Panc1 (cell line): Measurements from ENCODE around the gene ZDHHC14. TPM values are rescaled to one million over a fixed set of nuclear protein-coding genes. Genes with fewer than 3 reads are reported as not detected.

Experiments used
- ATAC-seq: fragments of 200-7000 bp; cut with Tn5 transposase; 2 replicates; pipeline ENCODE4 v1.9.1; 2020; ENCODE audit warnings: mild to moderate bottlenecking, moderate library complexity
- BruUV-seq: library from RNA; stranded (reverse); fragments of 400-500 nt; replicated peaks from 2 replicates; lab custom pipeline; 2021; lab: Mats Ljungman, UMichigan
- CTCF ChIA-PET: fragments of 300-600 bp; sonication (Branson Sonifier 250); formaldehyde crosslinking; loops from one replicate; lab custom pipeline; 2022; ENCODE audit warnings: antibody characterized with exemption; lab: Charles Lee
- POLR2A ChIA-PET: fragments of 300-600 bp; sonication (Branson Sonifier 250); formaldehyde crosslinking; loops from one replicate; lab custom pipeline; 2022; ENCODE audit warnings: antibody characterized with exemption; lab: Charles Lee
- DNase-seq: peaks from one replicate; pipeline ENCODE4 v3.0.0-alpha.2; 2010; ENCODE audit warnings: low read depth, low spot score
- H3K27ac ChIP-seq: 2 replicates; pipeline ENCODE4 v1.5.1; 2011; ENCODE audit warnings: mild to moderate bottlenecking, low read length, inconsistent platforms
- H3K27me3 ChIP-seq: fragments of 200-500 bp; sonication (Bioruptor generic); 2 replicates; pipeline ENCODE4 v1.6.0; 2014; ENCODE audit warnings: low read length, inconsistent platforms; ENCODE audit not compliant: control insufficient read depth, insufficient read depth
- H3K36me3 ChIP-seq: fragments of 200-500 bp; sonication (Bioruptor generic); 2 replicates; pipeline ENCODE4 v1.5.1; 2014; ENCODE audit warnings: inconsistent platforms, mild to moderate bottlenecking, low read length, moderate library complexity; ENCODE audit not compliant: control insufficient read depth, insufficient read depth
- H3K4me1 ChIP-seq: 2 replicates; pipeline ENCODE4 v1.5.1; 2011; ENCODE audit warnings: inconsistent platforms, mild to moderate bottlenecking, low read length, moderate library complexity; ENCODE audit not compliant: control insufficient read depth, insufficient read depth
- H3K4me3 ChIP-seq, 2 experiments: 2 replicates each; pipeline ENCODE4 v1.5.1; 2011 to 2012; ENCODE audit warnings: low read depth in 2 of 2, low read length in 2 of 2, mild to moderate bottlenecking in 2 of 2, inconsistent platforms in 1 of 2, moderate library complexity in 1 of 2
- H3K9me3 ChIP-seq: fragments of 200-500 bp; sonication (Bioruptor generic); 2 replicates; pipeline ENCODE4 v1.5.1; 2014; ENCODE audit warnings: low read depth, mild to moderate bottlenecking, inconsistent platforms, low read length, moderate library complexity; ENCODE audit not compliant: control insufficient read depth, insufficient read depth
- CTCF ChIP-seq: fragments of 450-650 bp; IDR thresholded peaks from 2 replicates; pipeline ENCODE4 v1.5.1; 2017; ENCODE audit warnings: mild to moderate bottlenecking
- POLR2AphosphoS5 ChIP-seq: IDR thresholded peaks from 2 replicates; pipeline ENCODE4 v1.6.1; 2012; ENCODE audit warnings: mild to moderate bottlenecking, low read depth, low read length, moderate library complexity
- SIN3A ChIP-seq: IDR thresholded peaks from 2 replicates; pipeline ENCODE4 v1.6.1; 2012; ENCODE audit warnings: low read depth, mild to moderate bottlenecking, low read length, moderate library complexity, borderline replicate concordance; ENCODE audit not compliant: insufficient read depth
- TCF7L2 ChIP-seq: IDR thresholded peaks from 2 replicates; pipeline ENCODE4 v1.6.1; 2011; ENCODE audit warnings: mild to moderate bottlenecking, low read depth, low read length, inconsistent platforms
- in situ Hi-C: cut with HindIII; loops from 2 replicates; pipeline ENCODE4 v1.10.0; 2016; ENCODE audit warnings: low sequenced_read_pairs, low pct_unique_long_range_greater_than_20kb
- intact Hi-C: fragments of 100-400 bp; cut with micrococcal nuclease; formaldehyde crosslinking; loops from one replicate; pipeline ENCODE4 v1.10.0; 2022; ENCODE audit not compliant: unreplicated experiment
- total RNA-seq: library from RNA; stranded (reverse); gene quantifications from one replicate; pipeline ENCODE4 v1.2.1, GENCODE V29; 2021; ENCODE audit not compliant: unreplicated experiment
- TF ChIP-seq, protein P1 (sequence below), 2 experiments: IDR thresholded peaks; 2 replicates each; pipeline ENCODE4 v1.6.1; 2011 to 2012; ENCODE audit warnings: low read depth in 2 of 2, control low read depth in 1 of 2, low read length in 1 of 2, mild to moderate bottlenecking in 1 of 2, moderate library complexity in 1 of 2; ENCODE audit not compliant: insufficient read depth in 1 of 2

ZDHHC14 gene
- total RNA-seq, 1 experiment from 2014 or later, result 19.9 TPM

GRCh38 chr6:157488716-157489118, 107.7 kb downstream of the ZDHHC14 start:
- ATAC-seq, result no peak
- intact Hi-C loops, result no loop called here
- ChIA-PET POLR2A (no interaction called here), CTCF (no interaction called here)
- H3K27ac ChIP-seq, result no peak overlapping the region
- H3K27me3 ChIP-seq, result no peaks in the 10 kb centered on the region
- H3K4me3 ChIP-seq, result no peak overlapping the region
- TF ChIP-seq CTCF (no peak), POLR2AphosphoS5 (no peak), SIN3A (no peak), TCF7L2 (no peak)
- no TSS peak for BruUV-seq
- no peaks in the 10 kb centered on the region for H3K36me3 ChIP-seq
- no peaks in the 10 kb centered on the region for H3K9me3 ChIP-seq
- in situ Hi-C loops, result no loop called here
- no peaks in the 10 kb centered on the region for H3K4me1 ChIP-seq
- DNase-seq, result no peak

DNA sequence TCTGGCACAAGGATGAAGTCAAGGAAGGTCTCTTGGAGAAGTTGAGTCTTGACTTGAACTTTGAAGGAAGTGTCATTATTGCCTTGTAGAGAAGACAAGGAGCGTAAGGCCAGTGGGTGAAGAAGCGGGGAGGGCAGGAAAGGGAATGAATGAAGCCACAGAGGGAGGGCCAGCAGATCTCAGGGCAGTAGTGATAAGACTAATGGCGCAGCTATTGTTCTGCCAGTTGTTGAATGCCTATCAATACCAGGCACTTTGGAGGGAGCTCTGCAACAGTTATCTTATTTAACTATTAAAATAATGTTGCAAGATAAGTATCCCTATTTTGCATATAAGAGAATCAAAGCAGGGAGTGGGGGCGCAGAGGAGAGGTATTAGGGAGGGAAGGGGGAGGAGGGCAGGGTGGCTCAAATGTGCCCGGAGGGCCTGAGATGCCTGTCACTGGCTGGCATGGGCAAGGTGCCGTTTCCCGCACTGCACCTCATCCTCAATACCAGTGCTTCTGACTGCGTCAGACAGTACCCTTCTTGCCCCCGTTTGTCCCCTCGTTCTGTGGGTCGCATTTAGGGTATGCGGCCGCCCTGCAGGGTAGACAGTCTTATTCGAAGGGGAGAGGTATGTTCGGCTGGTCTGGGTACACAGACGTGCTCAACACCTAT, 109.8 kb downstream of the ZDHHC14 start:
- H3K4me3 ChIP-seq, result no peak overlapping the region
- no peaks in the 10 kb centered on the region for H3K36me3 ChIP-seq
- H3K27me3 ChIP-seq, result no peaks in the 10 kb centered on the region
- H3K9me3 ChIP-seq, result no peaks in the 10 kb centered on the region
- no TSS peak for BruUV-seq
- DNase-seq (no peak), ATAC-seq (no peak)
- no peaks in the 10 kb centered on the region for H3K4me1 ChIP-seq
- ChIA-PET CTCF (interaction anchor here (0.7 kb wide), 1 partner anchor 1881 kb away, joined by 9 read pairs; no protein-coding TSS in a partner anchor), POLR2A (no interaction called here)
- TF ChIP-seq, protein P1, sequence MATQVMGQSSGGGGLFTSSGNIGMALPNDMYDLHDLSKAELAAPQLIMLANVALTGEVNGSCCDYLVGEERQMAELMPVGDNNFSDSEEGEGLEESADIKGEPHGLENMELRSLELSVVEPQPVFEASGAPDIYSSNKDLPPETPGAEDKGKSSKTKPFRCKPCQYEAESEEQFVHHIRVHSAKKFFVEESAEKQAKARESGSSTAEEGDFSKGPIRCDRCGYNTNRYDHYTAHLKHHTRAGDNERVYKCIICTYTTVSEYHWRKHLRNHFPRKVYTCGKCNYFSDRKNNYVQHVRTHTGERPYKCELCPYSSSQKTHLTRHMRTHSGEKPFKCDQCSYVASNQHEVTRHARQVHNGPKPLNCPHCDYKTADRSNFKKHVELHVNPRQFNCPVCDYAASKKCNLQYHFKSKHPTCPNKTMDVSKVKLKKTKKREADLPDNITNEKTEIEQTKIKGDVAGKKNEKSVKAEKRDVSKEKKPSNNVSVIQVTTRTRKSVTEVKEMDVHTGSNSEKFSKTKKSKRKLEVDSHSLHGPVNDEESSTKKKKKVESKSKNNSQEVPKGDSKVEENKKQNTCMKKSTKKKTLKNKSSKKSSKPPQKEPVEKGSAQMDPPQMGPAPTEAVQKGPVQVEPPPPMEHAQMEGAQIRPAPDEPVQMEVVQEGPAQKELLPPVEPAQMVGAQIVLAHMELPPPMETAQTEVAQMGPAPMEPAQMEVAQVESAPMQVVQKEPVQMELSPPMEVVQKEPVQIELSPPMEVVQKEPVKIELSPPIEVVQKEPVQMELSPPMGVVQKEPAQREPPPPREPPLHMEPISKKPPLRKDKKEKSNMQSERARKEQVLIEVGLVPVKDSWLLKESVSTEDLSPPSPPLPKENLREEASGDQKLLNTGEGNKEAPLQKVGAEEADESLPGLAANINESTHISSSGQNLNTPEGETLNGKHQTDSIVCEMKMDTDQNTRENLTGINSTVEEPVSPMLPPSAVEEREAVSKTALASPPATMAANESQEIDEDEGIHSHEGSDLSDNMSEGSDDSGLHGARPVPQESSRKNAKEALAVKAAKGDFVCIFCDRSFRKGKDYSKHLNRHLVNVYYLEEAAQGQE (IDR thresholded peaks at IDR 0.05; ENCODE audit: insufficient read depth in 1 of 2, low read depth in 2 of 2, low read length in 1 of 2), result no peak
- intact Hi-C loops (no loop called here), in situ Hi-C loops (no loop called here)
- H3K27ac ChIP-seq, result no peak overlapping the region

GRCh38 chr6:157491571-157492232, 110.7 kb downstream of the ZDHHC14 start:
- CTCF ChIA-PET, result no interaction called here
- H3K4me1 ChIP-seq, result no peaks in the 10 kb centered on the region
- H3K27ac ChIP-seq, result no peak overlapping the region
- no peaks in the 10 kb centered on the region for H3K9me3 ChIP-seq
- BruUV-seq, result no TSS peak
- no peak for ATAC-seq
- in situ Hi-C loops (no loop called here), intact Hi-C loops (no loop called here)
- H3K27me3 ChIP-seq, result no peaks in the 10 kb centered on the region
- H3K4me3 ChIP-seq, result no peak overlapping the region
- TF ChIP-seq TCF7L2 (no peak), SIN3A (no peak), CTCF (no peak), POLR2AphosphoS5 (no peak)
- TF ChIP-seq, protein P1 (IDR thresholded peaks at IDR 0.05; ENCODE audit: insufficient read depth in 1 of 2, low read depth in 2 of 2, low read length in 1 of 2), result no peak
- DNase-seq, result no peak
- POLR2A ChIA-PET, result no interaction called here
- no peaks in the 10 kb centered on the region for H3K36me3 ChIP-seq
